GM23338 (cell line): ENCODE measurements around the gene MICAL1.

ENCODE experiments used
- CREB1 ChIP-seq: fragments of 250-450 bp; sonication (Bioruptor Pico); IDR thresholded peaks from 2 replicates; pipeline ENCODE4 v1.5.0; 2020; ENCODE audit warnings: low read depth, mild to moderate bottlenecking, moderate library complexity
- EZH2 ChIP-seq: fragments of 200-600 bp; sonication (generic); IDR thresholded peaks from one replicate; pipeline ENCODE4 v1.8.0; 2017; ENCODE audit warnings: antibody characterized with exemption, mild to moderate bottlenecking, low read depth; ENCODE audit not compliant: unreplicated experiment
- JUNB ChIP-seq: IDR thresholded peaks from one replicate; pipeline ENCODE4 v1.6.1; 2016; ENCODE audit warnings: antibody characterized with exemption; ENCODE audit not compliant: unreplicated experiment
- NANOG ChIP-seq: IDR thresholded peaks from 2 replicates; pipeline ENCODE4 v1.6.1; 2016; ENCODE audit warnings: antibody characterized with exemption, borderline replicate concordance
- POLR2AphosphoS5 ChIP-seq: IDR thresholded peaks from 2 replicates; pipeline ENCODE4 v1.6.1; 2016; ENCODE audit warnings: antibody characterized with exemption, low read depth
- ZNF114 ChIP-seq: fragments of 250-450 bp; sonication (Bioruptor Pico); IDR thresholded peaks from 2 replicates; pipeline ENCODE4 v1.5.0; 2020; ENCODE audit warnings: mild to moderate bottlenecking, moderate library complexity
- TF ChIP-seq, protein P1 (sequence below), 2 experiments: fragments of 200-600 bp in 1 of 2; sonication (generic) in 1 of 2; conservative IDR thresholded peaks; 2 replicates each; pipeline versions ENCODE4 v1.5.1 to v1.6.1; 2016 to 2017; ENCODE audit warnings: antibody characterized with exemption in 2 of 2, low read depth in 2 of 2, mild to moderate bottlenecking in 2 of 2, moderate library complexity in 1 of 2
- TF ChIP-seq, protein P2 (sequence below): IDR thresholded peaks from 2 replicates; pipeline ENCODE4 v1.6.1; 2016; ENCODE audit warnings: antibody characterized with exemption
- TF ChIP-seq, protein P3 (sequence below): IDR thresholded peaks from one replicate; pipeline ENCODE4 v1.6.1; 2018; ENCODE audit warnings: antibody characterized with exemption; ENCODE audit not compliant: unreplicated experiment

DNA sequence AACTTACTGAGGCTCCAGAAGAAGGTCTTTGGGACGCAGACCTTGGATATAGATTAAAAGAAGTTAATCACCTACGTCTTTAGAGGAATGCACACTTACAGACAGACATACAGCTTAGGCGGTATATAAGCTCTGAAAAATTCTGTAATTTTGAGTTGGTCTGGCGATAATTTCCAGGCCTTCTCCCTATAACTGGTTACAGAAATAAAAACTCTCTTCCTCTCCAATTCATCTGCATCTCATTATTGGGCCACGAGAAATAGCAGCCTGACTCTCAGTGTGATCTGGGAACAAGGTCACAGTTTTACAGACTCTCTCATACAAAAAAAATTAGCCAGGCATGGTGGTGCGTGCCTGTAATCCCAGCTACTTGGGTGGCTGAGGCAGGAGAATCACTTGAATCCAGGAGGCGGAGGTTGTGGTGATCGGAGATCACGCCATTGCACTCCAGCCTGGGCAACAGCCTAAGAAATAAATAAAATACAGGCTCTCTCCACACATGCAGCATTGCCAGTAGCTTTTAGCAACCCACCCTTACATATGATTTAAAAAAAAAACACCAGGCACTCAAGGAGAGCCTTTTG lies 22.7 kb upstream of the MICAL1 start:
- TF ChIP-seq POLR2AphosphoS5 (no peak), EZH2 (no peak), JUNB (no peak), NANOG (no peak), ZNF114 (CRISPR knock-in tag) (no peak), CREB1 (CRISPR knock-in tag) (no peak)
- TF ChIP-seq, protein P1, sequence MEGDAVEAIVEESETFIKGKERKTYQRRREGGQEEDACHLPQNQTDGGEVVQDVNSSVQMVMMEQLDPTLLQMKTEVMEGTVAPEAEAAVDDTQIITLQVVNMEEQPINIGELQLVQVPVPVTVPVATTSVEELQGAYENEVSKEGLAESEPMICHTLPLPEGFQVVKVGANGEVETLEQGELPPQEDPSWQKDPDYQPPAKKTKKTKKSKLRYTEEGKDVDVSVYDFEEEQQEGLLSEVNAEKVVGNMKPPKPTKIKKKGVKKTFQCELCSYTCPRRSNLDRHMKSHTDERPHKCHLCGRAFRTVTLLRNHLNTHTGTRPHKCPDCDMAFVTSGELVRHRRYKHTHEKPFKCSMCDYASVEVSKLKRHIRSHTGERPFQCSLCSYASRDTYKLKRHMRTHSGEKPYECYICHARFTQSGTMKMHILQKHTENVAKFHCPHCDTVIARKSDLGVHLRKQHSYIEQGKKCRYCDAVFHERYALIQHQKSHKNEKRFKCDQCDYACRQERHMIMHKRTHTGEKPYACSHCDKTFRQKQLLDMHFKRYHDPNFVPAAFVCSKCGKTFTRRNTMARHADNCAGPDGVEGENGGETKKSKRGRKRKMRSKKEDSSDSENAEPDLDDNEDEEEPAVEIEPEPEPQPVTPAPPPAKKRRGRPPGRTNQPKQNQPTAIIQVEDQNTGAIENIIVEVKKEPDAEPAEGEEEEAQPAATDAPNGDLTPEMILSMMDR (conservative IDR thresholded peaks at IDR 0.05; ENCODE audit: low read depth in 2 of 2), result no peak
- TF ChIP-seq, protein P2, sequence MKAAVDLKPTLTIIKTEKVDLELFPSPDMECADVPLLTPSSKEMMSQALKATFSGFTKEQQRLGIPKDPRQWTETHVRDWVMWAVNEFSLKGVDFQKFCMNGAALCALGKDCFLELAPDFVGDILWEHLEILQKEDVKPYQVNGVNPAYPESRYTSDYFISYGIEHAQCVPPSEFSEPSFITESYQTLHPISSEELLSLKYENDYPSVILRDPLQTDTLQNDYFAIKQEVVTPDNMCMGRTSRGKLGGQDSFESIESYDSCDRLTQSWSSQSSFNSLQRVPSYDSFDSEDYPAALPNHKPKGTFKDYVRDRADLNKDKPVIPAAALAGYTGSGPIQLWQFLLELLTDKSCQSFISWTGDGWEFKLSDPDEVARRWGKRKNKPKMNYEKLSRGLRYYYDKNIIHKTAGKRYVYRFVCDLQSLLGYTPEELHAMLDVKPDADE, result no peak
- TF ChIP-seq, protein P3, sequence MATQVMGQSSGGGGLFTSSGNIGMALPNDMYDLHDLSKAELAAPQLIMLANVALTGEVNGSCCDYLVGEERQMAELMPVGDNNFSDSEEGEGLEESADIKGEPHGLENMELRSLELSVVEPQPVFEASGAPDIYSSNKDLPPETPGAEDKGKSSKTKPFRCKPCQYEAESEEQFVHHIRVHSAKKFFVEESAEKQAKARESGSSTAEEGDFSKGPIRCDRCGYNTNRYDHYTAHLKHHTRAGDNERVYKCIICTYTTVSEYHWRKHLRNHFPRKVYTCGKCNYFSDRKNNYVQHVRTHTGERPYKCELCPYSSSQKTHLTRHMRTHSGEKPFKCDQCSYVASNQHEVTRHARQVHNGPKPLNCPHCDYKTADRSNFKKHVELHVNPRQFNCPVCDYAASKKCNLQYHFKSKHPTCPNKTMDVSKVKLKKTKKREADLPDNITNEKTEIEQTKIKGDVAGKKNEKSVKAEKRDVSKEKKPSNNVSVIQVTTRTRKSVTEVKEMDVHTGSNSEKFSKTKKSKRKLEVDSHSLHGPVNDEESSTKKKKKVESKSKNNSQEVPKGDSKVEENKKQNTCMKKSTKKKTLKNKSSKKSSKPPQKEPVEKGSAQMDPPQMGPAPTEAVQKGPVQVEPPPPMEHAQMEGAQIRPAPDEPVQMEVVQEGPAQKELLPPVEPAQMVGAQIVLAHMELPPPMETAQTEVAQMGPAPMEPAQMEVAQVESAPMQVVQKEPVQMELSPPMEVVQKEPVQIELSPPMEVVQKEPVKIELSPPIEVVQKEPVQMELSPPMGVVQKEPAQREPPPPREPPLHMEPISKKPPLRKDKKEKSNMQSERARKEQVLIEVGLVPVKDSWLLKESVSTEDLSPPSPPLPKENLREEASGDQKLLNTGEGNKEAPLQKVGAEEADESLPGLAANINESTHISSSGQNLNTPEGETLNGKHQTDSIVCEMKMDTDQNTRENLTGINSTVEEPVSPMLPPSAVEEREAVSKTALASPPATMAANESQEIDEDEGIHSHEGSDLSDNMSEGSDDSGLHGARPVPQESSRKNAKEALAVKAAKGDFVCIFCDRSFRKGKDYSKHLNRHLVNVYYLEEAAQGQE, result no peak
